K562 (cell line): ENCODE measurements around the gene TMEM204. TPM values are rescaled to one million over a fixed set of nuclear protein-coding genes. Genes with fewer than 3 reads are reported as not detected.

Experiments
- ARID1B ChIP-seq: fragments of 450-650 bp; IDR thresholded peaks from 2 replicates; pipeline ENCODE4 v1.6.1; 2016; ENCODE audit warnings: antibody characterized with exemption, mild to moderate bottlenecking, inconsistent platforms
- CHD2 ChIP-seq: IDR thresholded peaks from 2 replicates; pipeline ENCODE4 v1.6.1; 2011; ENCODE audit warnings: low read depth, low read length
- ESRRA ChIP-seq: fragments of 450-650 bp; IDR thresholded peaks from 2 replicates; pipeline ENCODE4 v1.6.1; 2014; ENCODE audit warnings: low read depth, mild to moderate bottlenecking, moderate library complexity, borderline replicate concordance
- ETS1 ChIP-seq: conservative IDR thresholded peaks from 2 replicates; pipeline ENCODE4 v1.6.1; 2011; ENCODE audit warnings: low read depth, mild to moderate bottlenecking, low read length; ENCODE audit not compliant: control insufficient read depth
- ETS2 ChIP-seq: IDR thresholded peaks from 2 replicates; pipeline ENCODE4 v1.6.1; 2016; ENCODE audit warnings: borderline replicate concordance, missing genetic modification characterization, mild to moderate bottlenecking, moderate library complexity, missing compliant biosample characterization; ENCODE audit not compliant: poor library complexity, severe bottlenecking
- KAT2B ChIP-seq: IDR thresholded peaks from one replicate; pipeline ENCODE4 v1.6.1; 2012; ENCODE audit warnings: low read depth, mild to moderate bottlenecking, control low read depth, inconsistent platforms, low read length, moderate library complexity
- MCM5 ChIP-seq: fragments of 450-650 bp; IDR thresholded peaks from 2 replicates; pipeline ENCODE4 v1.6.1; 2016; ENCODE audit warnings: low read depth
- MEF2D ChIP-seq: conservative IDR thresholded peaks from 2 replicates; pipeline ENCODE4 v1.6.1; 2016; ENCODE audit warnings: low read depth, missing genetic modification characterization, missing compliant biosample characterization
- NFIC ChIP-seq: fragments of 450-650 bp; IDR thresholded peaks from 2 replicates; pipeline ENCODE4 v1.6.1; 2017; ENCODE audit warnings: mild to moderate bottlenecking, inconsistent platforms
- NR3C1 ChIP-seq: sonication (generic); formaldehyde crosslinking; IDR thresholded peaks from 2 replicates; pipeline ENCODE4 v1.8.1; 2022; ENCODE audit warnings: missing genetic modification reagents
- PCBP1 ChIP-seq: fragments of 200-400 bp; formaldehyde crosslinking; IDR thresholded peaks from 2 replicates; pipeline ENCODE4 v1.6.1; 2018; ENCODE audit warnings: mild to moderate bottlenecking, low read depth, low read length; ENCODE audit not compliant: poor library complexity, severe bottlenecking
- RBM15 ChIP-seq: fragments of 200-400 bp; formaldehyde crosslinking; IDR thresholded peaks from 2 replicates; pipeline ENCODE4 v1.6.1; 2018; ENCODE audit warnings: mild to moderate bottlenecking, low read length, moderate library complexity; ENCODE audit not compliant: insufficient read depth
- RBM22 ChIP-seq: fragments of 200-400 bp; formaldehyde crosslinking; IDR thresholded peaks from 2 replicates; pipeline ENCODE4 v1.6.1; 2018; ENCODE audit warnings: low read length, low read depth; ENCODE audit not compliant: poor library complexity, severe bottlenecking
- RNF2 ChIP-seq: sonication (generic); IDR thresholded peaks from 2 replicates; pipeline ENCODE4 v1.6.1; 2016
- SIRT6 ChIP-seq: IDR thresholded peaks from one replicate; pipeline ENCODE4 v1.6.1; 2012; ENCODE audit warnings: low read depth, mild to moderate bottlenecking, control low read depth, inconsistent platforms, low read length, moderate library complexity
- SNRNP70 ChIP-seq: fragments of 200-400 bp; formaldehyde crosslinking; optimal IDR thresholded peaks from 2 replicates; pipeline ENCODE3; 2017; ENCODE audit warnings: low read depth, low read length
- TAF7 ChIP-seq: fragments of 450-650 bp; IDR thresholded peaks from 2 replicates; pipeline ENCODE4 v1.6.1; 2016; ENCODE audit warnings: missing genetic modification characterization, missing compliant biosample characterization
- TBP ChIP-seq: optimal IDR thresholded peaks from 2 replicates; pipeline ENCODE3; 2011; ENCODE audit warnings: low read depth, low read length, improper control_type of control experiment
- ZBTB9 ChIP-seq: fragments of 450-650 bp; formaldehyde crosslinking; IDR thresholded peaks from 2 replicates; pipeline ENCODE4 v1.4.0; 2020; ENCODE audit warnings: mild to moderate bottlenecking, moderate library complexity
- ZNF695 ChIP-seq: fragments of 450-650 bp; formaldehyde crosslinking; IDR thresholded peaks from 2 replicates; pipeline ENCODE4 v1.4.0; 2020; ENCODE audit warnings: mild to moderate bottlenecking, moderate library complexity
- ZNF75A ChIP-seq: fragments of 450-650 bp; formaldehyde crosslinking; IDR thresholded peaks from 2 replicates; pipeline ENCODE4 v1.4.0; 2020; ENCODE audit warnings: mild to moderate bottlenecking
- ZSCAN32 ChIP-seq: fragments of 450-650 bp; formaldehyde crosslinking; IDR thresholded peaks from 2 replicates; pipeline ENCODE4 v1.4.0; 2020; ENCODE audit warnings: mild to moderate bottlenecking, moderate library complexity
- polyA plus RNA-seq, 8 experiments: library from polyadenylated mRNA; depleted of rRNA in 4 of 8; stranded (reverse) in 5 of 8; unstranded in 3 of 8; fragments of >200 nt; fragmentation: Nextera tagmentation in 2 of 8; fragmentation: Illumina TruSeq in 1 of 8; extraction: Ambion mirVana in 2 of 8; extraction: Trizol in 1 of 8; gene quantifications; 2 replicates each; pipeline versions ENCODE4 v1.2.1 to v1.2.3, GENCODE V29; 2011 to 2014; ENCODE audit warnings: inconsistent platforms in 1 of 8, missing spikeins in 1 of 8
- total RNA-seq, 7 experiments: library from RNA; depleted of rRNA in 6 of 7; stranded (reverse); fragments of >200 nt in 6 of 7; fragmentation: Illumina TruSeq in 2 of 7; extraction: Trizol in 2 of 7; gene quantifications; 2 replicates each; pipeline versions ENCODE4 v1.2.1 to v1.2.3, GENCODE V29; 2011 to 2021; ENCODE audit warnings: low replicate concordance in 1 of 7
- TF ChIP-seq, protein P1 (sequence below): sonication (generic); formaldehyde crosslinking; IDR thresholded peaks from 2 replicates; pipeline ENCODE4 v1.8.0; 2023; ENCODE audit warnings: mild to moderate bottlenecking, missing genetic modification reagents

TMEM204 gene
- total and polyA plus RNA-seq, 9 of the 15 experiments (the other 6 are each of a cell fraction or from before 2014, with no cell fraction given): 0.04 to 0.18 TPM; not detected in 7

- TF ChIP-seq, protein P1, sequence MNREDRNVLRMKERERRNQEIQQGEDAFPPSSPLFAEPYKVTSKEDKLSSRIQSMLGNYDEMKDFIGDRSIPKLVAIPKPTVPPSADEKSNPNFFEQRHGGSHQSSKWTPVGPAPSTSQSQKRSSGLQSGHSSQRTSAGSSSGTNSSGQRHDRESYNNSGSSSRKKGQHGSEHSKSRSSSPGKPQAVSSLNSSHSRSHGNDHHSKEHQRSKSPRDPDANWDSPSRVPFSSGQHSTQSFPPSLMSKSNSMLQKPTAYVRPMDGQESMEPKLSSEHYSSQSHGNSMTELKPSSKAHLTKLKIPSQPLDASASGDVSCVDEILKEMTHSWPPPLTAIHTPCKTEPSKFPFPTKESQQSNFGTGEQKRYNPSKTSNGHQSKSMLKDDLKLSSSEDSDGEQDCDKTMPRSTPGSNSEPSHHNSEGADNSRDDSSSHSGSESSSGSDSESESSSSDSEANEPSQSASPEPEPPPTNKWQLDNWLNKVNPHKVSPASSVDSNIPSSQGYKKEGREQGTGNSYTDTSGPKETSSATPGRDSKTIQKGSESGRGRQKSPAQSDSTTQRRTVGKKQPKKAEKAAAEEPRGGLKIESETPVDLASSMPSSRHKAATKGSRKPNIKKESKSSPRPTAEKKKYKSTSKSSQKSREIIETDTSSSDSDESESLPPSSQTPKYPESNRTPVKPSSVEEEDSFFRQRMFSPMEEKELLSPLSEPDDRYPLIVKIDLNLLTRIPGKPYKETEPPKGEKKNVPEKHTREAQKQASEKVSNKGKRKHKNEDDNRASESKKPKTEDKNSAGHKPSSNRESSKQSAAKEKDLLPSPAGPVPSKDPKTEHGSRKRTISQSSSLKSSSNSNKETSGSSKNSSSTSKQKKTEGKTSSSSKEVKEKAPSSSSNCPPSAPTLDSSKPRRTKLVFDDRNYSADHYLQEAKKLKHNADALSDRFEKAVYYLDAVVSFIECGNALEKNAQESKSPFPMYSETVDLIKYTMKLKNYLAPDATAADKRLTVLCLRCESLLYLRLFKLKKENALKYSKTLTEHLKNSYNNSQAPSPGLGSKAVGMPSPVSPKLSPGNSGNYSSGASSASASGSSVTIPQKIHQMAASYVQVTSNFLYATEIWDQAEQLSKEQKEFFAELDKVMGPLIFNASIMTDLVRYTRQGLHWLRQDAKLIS (CRISPR knock-in tag): no peak
- TF ChIP-seq SNRNP70 (no peak), MCM5 (no peak), NR3C1 (CRISPR knock-in tag) (no peak), ETS1 (0 out of 2 replicates have a peak, but pooled peaks have one; percentile 30), ARID1B (no peak), MEF2D (tag) (no peak), RBM15 (no peak), ZBTB9 (CRISPR knock-in tag) (peak; percentile 44; the same call in 1 of the 2 replicates), ZNF75A (CRISPR knock-in tag) (no peak), RNF2 (peak; percentile 72), TAF7 (no peak; the same call in none of the 2 replicates), PCBP1 (no peak), NFIC (peak; percentile 82), ZNF695 (CRISPR knock-in tag) (no peak), ESRRA (no peak), CHD2 (peak; percentile 59; the same call in 1 of the 2 replicates), RBM22 (peak; percentile 22), KAT2B (no peak), SIRT6 (no peak), ZSCAN32 (CRISPR knock-in tag) (no peak), TBP (no peak), ETS2 (tag) (no peak)
These were observed 40.3 kb upstream of the TMEM204 start, which contains the start of gene TELO2 (continued) for GRCh38 chr16:1492923-1493745.
